Measurements from ENCODE around the gene ORM2. TPM values are rescaled to one million over a fixed set of nuclear protein-coding genes. Genes with fewer than 3 reads are reported as not detected.

Gene ORM2
- total RNA-seq, 1 donor from 2014 or later, result 0.32 TPM

DNA sequence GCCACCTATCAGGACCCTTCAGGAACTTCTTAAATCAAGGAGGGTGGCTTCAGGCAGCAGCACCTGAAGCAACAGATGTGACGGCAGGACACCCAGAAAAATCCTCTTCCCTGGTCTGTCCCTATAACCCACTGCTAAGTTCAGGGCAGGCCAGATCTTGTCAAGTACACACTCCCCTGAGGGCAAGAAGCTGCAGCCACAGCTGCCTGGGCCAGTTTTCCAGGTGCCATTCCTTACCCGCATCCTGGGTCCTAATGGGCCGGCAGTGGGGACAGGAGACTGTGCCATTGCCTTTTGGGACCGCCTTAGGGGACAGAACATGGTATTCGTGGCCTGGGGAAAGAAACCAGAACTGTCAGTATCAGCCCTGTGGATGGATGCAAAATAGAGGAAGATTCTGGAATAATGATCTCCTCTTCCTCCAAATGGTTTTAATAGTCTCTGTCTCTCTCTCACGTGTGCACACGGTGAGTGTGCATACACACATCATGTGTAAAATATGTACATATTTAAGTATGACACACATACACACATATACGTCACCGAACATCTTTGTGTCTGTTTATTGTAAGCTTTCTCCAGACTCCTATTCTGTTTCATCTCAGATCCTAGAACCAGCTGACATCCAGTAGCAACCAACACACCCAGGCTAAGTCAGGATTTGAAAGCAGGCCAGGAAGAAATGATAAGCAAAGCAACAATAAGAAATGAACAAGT is 14.0 kb downstream of the ORM2 start:
- intact Hi-C loops (cut with DNase I), result no loop called here
- DNase-seq (ENCODE audit: low spot score), result no peak

DNA sequence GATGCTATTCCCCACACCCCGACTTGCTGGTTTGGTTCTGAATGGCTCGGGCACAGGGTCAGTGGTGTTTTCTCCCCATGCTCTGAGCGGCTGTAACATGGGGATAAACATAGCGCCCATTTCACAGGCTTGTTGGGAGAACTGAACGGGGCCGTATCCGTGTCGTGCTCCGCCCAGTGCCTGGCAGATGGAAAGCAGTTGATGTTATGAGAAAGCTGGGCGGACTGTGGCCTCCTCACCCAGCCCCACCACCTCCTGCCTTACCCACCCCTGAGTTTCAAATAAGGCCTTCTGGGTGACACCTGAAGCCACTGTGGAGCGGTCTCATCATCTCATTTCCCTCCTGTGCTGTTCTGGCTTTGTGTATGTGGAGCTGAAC is 14.5 kb downstream of the ORM2 start:
- DNase-seq (ENCODE audit: low spot score), result no peak
- intact Hi-C loops (cut with DNase I), result no loop called here

DNA sequence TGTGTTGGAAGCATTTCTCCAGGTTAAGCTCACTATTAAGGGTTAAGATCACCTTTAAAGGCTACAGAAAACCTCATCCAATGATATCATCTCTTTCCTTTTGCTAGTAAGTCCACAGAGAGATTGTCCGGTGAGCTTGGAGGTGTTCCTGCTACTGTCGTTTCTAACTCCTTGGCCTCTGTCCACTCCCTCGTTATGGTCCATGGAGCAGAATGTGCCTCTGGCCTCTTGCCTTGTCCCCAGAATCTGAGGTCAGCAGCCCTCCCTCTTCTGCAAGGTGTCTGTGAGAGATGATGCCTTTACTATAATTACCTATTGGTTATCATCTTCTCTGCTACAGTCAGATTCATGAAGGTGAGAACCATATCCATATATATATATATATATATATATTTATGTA is 15.0 kb downstream of the ORM2 start:
- DNase-seq (ENCODE audit: low spot score), result no peak
- intact Hi-C loops (cut with DNase I), result no loop called here

DNA sequence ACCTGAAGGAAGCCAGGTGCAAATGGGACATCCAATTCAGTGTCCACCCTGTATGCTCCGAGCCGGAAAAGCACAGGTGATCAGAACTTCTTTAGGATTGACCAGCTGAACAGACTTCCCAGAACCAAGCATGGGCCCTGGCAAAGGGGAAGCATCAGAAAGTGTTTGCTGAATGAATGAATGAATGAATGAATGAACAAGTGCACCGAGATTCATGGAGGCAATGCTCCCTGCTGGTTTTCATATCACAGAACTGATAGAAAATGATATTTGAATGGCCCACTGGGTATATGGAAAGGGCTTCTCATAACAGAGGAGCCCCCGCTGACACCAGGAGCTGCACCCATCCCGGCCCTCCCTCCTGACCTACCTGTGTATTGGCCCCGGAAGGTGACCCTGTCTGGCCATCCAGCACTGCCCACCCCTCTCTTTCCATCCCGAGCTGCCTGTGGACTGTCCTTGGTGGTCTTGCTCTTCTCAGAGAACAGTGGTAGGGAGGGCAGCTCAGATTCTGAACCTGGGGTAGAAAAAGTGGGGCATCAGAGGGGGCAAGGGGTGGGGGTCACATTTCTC is 15.9 kb downstream of the ORM2 start:
- DNase-seq (ENCODE audit: low spot score), result no peak
- intact Hi-C loops (cut with DNase I), result no loop called here

DNA sequence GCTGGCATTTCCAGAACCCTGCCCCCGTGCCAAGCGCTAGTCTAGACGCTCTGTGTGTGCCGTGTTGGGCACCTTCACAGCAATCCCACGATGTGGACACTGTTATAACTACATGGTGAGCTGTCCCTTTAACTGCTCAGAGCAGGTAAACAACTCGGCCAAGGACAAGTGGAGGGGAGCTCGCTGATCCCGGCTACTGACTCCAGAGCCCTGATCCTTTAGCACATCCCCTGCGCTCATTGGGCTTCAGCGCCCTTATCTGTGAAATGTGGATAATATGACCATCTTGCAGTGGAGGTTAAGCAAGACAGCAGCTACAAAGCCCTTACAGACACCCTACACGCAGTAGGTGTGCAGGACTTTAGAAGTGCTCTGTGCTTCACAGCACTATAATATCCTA is 16.5 kb downstream of the ORM2 start:
- intact Hi-C loops (cut with DNase I), result no loop called here
- DNase-seq (ENCODE audit: low spot score), result no peak

DNA sequence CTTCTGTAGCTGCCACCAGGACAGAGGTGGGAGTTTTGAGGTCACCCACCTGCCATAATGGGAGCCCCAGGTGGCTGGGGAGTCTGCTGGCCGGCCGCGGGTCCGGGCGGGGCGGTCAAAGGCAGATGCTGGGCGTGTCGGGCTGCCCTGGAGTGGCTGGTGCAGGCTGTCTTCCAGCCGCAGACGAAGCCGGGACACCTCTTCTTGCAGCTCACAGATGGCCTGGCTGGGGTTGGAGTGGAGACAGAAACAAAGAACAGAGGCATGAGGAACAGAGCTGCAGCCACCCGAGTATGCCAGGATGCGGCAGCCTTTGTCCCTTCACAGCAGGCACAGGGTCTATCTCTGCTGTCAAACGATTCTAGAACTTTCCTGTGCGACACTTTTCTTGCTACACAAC is 18.0 kb downstream of the ORM2 start:
- DNase-seq (ENCODE audit: low spot score), result no peak
- intact Hi-C loops (cut with DNase I), result no loop called here

DNA sequence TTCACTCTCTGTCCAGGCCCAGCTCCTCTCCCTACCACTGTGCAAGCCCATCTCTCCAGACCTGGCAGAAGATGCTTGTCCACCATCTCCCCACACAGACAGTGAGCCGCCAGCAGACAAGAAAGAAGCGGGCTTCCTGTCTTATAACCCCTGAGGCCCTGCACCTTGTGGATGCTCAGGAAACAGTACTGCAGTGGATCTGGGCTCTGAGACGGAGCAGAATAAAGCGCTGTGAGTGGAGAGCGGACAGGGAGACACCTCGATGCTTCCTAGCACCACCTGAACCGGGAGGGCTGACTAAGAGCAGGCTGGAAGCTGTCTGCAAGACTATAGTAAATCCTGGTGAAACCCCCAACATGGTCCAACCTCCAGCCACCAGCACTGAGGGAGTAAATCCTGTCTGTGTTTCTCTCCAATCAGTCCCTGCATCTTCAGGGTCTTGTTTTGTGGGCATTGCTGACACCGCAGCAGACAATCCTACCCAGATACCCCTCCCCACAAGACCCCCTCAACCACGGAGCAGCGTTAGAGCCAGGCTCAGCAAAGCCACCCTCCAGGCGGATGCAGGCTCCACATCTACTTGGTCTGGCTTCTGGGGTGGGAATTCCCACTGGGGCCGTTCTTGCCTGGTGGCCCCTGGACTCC is 18.7 kb downstream of the ORM2 start:
- intact Hi-C loops (cut with DNase I), result no loop called here
- no peak for DNase-seq (ENCODE audit: low spot score)

DNA sequence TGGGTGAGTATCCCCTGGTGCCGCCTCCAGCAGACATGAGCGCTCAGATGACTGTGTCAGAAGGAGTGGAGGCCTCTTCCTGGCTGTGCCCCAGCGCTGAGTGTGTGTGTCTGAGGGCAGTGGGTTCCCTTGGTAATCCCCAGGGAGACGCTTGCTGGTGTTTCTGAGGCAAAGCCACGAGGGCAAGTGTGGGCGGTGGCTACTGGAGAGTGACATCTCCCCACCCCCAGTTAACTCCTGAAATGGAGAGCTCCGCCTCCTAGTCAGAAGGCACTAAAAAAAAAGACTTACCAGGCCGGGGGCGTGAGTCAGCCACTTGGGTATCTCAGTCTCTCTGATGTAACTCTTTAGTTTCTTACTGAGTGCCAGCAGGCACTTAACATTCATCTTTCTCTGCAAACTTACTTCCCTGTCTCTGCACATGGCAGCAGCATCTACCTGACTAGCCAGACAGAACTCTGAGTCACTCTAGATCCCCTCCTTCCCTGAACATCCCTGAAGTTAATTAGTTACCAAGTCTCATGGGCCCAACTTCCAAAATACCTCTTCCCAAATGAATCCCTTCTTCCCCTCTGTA is 19.3 kb downstream of the ORM2 start:
- no peak for DNase-seq (ENCODE audit: low spot score)
- intact Hi-C loops (cut with DNase I), result no loop called here

DNA sequence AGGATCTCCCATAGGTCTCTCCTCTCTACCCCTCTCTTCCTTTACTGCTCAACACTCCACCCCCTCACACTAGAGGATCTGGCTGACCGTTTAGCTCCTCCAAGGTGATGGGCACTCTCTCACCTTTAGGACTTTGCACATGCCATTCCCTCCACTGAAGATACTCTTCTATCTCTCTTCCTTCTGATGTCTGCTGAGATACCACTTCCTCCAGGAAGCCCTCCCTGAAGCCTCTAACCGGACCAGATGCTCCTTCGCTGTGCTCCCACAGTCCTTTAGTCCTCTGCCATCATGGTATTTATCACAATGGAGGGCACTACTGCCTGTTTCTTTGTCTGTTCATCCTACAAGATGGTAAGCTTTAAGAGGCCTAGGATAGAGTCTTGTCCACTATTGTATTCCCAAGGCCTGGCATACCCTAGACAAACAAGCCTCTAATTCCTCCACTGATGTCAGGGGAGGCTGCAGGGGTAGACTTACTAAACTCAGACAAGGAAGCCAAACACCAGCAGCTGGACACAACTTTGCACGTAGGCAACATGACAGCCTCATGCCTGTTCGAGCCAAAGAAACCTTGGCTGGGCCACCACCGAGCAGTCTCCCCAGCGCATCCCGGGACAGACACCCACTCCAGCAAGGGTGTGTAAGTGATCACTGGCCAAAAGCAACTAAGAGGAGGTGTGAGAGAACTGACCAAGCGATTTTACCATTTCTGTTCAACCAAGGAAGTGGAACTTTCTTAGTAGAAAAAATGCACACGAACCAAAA is 20.2 kb downstream of the ORM2 start:
- intact Hi-C loops (cut with DNase I), result no loop called here

DNA sequence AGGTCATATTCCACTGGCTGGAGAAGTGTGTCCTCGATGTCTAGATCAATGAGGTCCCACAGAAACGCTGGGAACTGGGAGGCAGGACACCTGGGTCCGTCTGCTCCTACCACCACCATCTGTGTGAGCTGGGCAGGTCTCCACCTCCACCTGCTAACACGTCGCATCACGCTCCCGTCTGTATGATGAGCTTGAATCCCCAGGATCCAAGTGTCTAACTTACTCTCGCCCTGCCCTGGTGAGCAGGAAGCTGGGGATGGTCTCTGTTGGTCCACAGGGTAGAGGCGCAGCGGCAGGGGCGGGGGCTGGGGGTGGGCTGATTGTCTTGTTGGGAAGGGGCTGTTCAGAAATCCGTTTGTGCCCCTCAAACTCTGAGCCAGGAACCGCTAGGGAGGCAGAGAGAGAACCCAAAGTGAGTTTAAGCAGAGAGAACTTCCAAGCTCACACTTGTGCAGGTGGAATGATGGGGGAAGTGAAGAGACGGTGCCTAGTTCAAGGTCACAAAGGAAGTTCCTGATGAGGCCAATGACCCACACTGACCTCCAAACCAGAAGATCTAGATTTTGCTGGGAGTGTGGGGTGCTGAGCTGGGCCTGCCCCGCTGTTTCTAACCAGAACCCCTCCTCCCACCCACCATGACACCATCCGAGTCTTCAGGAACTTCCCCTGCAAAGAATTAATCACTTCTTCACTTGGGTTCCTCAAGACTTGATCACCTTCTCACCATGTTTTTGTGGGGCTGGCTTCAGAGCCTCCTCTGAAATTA is 21.1 kb downstream of the ORM2 start:
- intact Hi-C loops (cut with DNase I), result no loop called here
- DNase-seq (ENCODE audit: low spot score), result no peak

More for the DNA sequence above, 20.2 kb downstream of the ORM2 start:
- no peak for DNase-seq (ENCODE audit: low spot score)

DNA sequence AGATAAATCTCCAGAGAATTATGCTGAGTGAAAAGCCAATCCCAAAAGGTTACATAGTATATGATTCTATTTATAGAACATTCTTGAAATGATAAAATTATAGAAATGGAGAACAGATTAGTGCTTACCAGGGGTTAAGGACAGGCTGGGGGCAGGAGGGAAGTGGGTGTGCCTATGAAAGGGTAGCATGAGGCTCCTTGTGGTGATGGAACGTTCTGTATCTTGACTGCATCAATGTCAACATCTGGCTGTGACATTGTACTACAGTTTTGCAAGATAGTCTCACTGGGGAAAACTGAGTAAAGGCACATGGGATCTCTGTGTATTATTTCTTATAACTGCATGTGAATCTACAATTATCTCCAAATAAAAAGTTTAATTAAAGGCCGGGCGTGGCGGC is 22.3 kb downstream of the ORM2 start:
- no peak for DNase-seq (ENCODE audit: low spot score)
- intact Hi-C loops (cut with DNase I), result no loop called here

DNA sequence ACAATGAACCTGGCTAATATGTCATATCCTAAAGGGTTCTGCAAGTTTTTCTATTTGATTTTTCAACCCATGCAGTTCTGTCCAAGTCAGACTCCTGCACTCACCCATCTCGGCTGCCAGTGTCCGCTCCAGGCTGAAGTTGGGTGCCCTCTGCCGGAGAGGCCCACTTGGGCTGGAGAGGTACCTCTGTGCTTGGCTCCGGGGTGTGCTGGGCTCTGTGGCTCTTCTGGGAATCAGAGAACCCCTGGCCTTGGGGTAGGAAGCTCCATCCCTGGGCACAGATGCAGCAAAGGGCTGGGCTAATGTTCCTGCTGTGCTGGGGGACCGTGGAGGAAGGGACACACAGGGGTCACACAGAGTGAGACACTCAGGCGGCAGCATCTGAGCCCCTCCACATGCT is 26.2 kb downstream of the ORM2 start:
- DNase-seq (ENCODE audit: low spot score), result no peak
- intact Hi-C loops (cut with DNase I), result no loop called here

DNA sequence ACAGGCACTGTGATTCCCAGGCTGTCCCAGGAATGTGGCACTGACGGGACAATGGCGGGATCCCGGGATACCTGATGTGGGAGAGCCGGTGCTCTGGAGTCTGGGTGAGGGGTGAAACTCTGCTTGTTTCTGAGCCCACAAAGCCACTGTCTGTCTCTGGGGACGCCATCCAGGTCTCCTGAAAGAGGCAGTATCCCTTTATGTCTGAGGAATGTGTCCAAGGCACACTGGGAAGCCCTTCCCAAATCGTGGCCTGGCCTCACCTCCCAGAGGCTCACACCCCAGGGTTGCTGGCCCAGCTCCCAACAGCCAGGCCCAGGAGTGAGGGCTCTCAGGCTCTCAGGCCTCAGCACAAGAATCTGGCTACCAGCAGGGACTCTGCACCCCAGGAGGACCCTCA is 27.1 kb downstream of the ORM2 start:
- intact Hi-C loops (cut with DNase I), result no loop called here
- no peak for DNase-seq (ENCODE audit: low spot score)

DNA sequence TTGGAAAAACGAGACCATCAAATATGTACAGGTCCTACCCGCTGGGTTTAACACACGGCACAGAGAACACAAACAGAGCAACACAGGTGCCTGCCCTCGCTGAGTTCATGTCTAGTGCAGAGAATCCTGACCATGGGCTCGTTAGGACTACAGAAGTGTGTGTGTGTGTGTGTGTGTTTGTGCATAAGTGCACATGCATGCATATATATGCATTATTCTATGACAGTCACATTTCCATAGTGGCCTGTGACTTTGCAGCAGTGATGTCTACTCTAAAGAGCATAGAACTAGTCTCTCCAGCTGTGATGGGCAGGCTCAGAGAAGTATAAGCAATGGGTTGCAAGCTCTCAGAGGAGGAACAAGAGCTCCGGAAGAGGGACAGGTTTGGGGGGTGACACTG is 27.7 kb downstream of the ORM2 start:
- intact Hi-C loops (cut with DNase I), result no loop called here
- DNase-seq (ENCODE audit: low spot score), result no peak

DNA sequence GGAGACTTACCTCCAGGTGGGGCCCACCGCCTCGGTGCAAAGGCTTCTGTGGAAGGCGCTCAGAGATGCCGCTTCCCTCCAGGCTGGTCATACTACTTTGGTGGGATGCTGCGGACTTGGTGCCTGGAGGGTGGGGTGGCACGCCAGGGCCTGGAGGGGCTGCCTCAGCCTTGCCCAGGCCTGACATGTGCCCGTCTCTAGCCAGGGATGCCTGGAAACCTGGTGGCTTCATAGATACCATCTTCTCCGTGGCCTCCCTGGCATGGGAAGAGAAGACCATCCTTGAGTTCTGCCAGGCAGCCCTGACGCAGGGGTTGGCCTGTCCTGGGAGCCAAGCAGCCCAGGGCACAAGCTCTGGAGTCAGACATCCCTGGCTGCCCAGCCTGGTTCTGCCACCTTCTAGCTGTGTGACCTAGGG is 28.3 kb downstream of the ORM2 start:
- intact Hi-C loops (cut with DNase I), result no loop called here
- no peak for DNase-seq (ENCODE audit: low spot score)

DNA sequence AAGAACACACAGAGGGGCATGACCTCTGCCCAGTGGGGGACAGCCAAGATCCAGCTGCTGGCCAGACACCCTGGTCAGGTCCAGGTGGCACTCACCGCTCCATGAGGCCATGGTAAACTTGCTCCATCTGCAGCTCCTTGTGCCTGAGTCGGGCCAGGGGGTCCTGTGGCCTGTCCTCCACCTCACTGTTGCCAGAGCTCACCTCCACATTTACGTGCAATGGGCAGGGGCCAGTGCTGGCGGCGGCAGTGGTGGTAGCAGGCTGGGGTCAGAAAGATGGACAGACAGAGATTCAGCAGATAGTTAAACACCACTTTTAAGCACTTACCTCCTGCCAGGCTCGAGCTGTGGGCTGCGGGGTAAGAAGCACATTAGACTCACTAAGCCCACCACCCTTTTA is 30.1 kb downstream of the ORM2 start:
- no peak for DNase-seq (ENCODE audit: low spot score)
- intact Hi-C loops (cut with DNase I), result no loop called here

DNA sequence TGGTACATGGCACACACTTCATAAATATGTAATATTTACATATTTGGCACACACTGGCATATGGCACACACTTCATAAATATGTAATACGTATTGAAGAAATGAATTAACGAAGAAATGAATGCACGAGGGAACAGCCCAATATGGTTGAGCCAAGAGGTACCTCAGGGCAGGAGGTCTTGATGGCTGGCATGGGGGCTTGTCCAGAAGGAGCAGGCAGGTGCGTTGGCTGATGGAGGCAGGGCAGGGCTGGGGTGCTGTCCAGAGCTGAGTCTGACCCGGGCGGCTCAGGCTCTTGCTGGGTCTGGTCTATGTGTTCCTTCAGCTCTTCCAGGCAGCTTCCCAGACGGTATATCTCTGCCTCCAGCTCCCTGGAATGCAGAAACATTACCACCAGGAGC is 31.9 kb downstream of the ORM2 start:
- DNase-seq (ENCODE audit: low spot score), result no peak
- intact Hi-C loops (cut with DNase I), result no loop called here

DNA sequence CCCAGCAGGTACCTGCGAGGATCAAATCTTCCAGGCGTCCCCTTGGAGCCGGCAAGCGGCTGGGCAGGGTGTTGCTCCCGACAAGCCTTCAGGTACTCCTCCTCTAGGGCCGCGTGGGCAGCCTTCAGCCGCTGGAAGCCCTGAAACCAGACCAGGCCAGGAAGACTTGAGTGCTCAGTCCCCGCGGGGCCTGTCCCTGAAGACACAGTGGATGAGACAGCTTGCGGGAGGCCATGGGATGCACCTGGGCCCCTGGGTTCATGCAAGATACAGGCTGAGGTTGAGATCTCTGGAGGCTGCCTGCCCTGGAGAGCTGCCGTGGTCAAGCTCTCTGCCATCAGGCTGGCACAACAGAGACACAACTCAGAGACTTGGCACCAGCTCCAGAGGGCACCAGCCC is 32.7 kb downstream of the ORM2 start:
- no peak for DNase-seq (ENCODE audit: low spot score)
- intact Hi-C loops (cut with DNase I), result no loop called here

DNA sequence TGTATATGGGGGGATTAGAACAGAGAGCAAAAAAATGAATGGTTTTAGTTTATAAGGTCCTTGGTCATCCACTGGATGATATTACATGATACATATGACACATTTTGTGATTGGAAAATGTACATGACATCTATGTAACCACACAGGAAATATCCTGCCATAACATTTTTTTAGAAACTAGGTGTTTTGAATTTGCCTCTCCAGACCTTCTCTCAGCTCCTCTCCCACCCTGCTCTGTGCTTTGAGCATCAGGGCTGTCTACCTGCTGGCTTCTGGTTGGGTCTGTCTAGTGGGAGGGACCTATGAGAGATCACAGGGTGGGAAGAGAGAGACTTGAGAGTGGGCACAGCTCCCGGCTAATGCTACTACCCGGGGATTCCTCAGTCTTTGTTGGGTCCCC is 33.8 kb downstream of the ORM2 start:
- intact Hi-C loops (cut with DNase I), result no loop called here
- no peak for DNase-seq (ENCODE audit: low spot score)

Measured in cardiac septum (tissue), 1 donor.